ENCODE data around the gene MMP7.
"Not testable (repeated sequence)": the region's sequence is repeated elsewhere in the genome, so short reads cannot be mapped to it uniquely, and the experiment has no call there.

The MMP7 gene

GRCh38 chr11:102522312-102523188 lies 8.0 kb downstream of the MMP7 start:
- no peak overlapping the region for H3K4me3 ChIP-seq (ENCODE audit: low read length)
- TF ChIP-seq ZNF274 (IDR thresholded peaks at IDR 0.05; ENCODE audit: low read depth, low read length): no peak

DNA sequence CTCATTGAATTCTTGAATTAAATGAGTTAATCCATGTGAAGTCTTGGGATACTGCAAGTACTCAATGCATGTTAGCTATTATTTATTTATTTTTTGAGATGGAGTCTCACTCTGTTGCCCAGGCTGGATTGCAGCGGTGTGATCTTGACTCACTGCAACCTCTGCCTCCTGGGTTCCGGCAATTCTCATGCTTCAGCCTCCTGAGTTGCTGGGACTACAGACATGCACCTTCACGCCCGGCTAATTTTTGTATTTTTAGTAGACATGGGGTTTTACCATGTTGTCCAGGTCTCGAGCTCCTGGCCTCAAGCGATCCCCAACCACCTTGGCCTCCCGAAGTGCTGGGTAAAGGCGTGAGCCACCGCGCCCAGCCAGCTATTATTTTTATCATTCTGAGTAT lies 9.4 kb downstream of the MMP7 start:
- no peak for TF ChIP-seq ZNF274 (IDR thresholded peaks at IDR 0.05; ENCODE audit: low read depth, low read length)
- H3K4me3 ChIP-seq (ENCODE audit: low read length): no peak overlapping the region

DNA sequence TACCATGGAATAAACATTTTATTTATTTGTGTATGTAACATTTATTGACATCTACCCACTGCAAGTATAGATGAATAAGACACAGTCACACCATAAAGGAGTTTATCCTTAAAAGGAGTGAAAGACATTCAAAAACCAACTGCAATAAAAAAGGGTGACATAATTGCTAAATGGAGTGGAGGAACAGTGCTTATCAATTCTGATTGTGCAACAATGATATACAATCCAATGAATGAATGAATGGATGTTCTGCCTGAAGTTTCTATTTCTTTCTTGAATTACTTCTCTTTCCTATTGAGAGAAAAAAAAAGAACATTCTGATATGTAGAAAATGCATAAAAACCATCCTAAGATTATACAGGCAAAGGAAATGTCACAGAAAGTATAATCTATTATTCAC lies 10.0 kb downstream of the MMP7 start:
- H3K4me3 ChIP-seq (ENCODE audit: low read length): no peak overlapping the region
- no peak for TF ChIP-seq ZNF274 (IDR thresholded peaks at IDR 0.05; ENCODE audit: low read depth, low read length)

- no peak for TF ChIP-seq ZNF274 (IDR thresholded peaks at IDR 0.05; ENCODE audit: low read depth, low read length)
- H3K4me3 ChIP-seq (ENCODE audit: low read length): no peak overlapping the region
These were observed 12.1 kb downstream of the MMP7 start for GRCh38 chr11:102518296-102519094.

DNA sequence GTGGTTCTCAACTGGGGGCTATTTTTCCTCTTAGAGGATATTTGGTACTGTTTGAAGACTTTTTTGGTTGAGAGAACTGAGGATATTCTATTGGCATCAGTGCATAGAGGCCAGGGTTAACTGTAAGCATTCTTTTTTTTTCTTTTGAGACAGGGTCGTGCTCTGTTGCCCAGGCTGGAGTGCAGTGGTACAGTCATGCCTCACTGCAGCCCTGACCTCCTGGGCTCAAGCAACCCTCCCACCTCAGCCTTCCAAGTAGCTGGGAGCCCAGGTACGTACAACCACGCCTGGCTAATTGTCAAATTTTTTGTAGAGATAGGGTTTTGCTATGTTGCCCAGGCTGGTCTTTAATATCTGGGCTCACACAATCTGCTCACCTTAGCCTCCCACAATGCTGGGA lies 12.9 kb downstream of the MMP7 start:
- H3K4me3 ChIP-seq (ENCODE audit: low read length): no peak overlapping the region
- TF ChIP-seq ZNF274 (IDR thresholded peaks at IDR 0.05; ENCODE audit: low read depth, low read length): no peak

GRCh38 chr11:102516179-102516578 lies 14.4 kb downstream of the MMP7 start:
- no peak overlapping the region for H3K4me3 ChIP-seq (ENCODE audit: low read length)
- TF ChIP-seq ZNF274 (IDR thresholded peaks at IDR 0.05; ENCODE audit: low read depth, low read length): no peak

- no peak overlapping the region for H3K4me3 ChIP-seq (ENCODE audit: low read length)
- no peak for TF ChIP-seq ZNF274 (IDR thresholded peaks at IDR 0.05; ENCODE audit: low read depth, low read length)
These were observed 16.7 kb downstream of the MMP7 start for GRCh38 chr11:102513869-102514268.

DNA sequence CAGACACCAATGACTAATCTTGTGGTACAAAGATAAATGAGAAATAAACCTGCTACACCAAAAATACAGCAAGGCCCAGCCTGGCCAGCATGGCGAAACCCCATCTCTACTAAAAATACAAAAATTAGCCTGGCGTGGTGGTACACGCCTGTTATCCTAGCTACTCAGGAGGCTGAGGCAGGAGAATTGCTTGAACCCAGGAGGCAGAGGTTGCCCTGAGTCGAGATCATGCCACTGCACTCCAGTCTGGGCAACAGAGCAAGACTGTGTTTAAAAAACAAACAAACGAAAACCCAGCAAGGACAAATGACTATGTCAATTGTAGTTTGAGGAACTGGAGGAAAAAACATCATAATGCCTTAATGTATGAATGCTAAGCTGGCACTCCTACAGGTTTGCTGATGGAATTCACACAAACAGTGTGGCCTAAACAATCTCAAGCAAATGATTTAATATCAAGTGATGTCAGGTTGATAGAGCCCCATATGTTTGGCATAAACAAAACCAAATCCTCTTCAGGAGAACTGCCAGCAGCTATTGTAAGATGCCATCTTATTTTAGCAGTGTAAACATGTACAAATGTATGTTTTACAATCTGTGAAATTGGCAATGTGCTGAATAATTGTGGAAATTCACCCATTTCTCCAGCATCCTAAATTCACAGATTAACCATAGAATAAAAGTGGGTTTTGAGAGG lies 20.0 kb downstream of the MMP7 start:
- no peak for TF ChIP-seq ZNF274 (IDR thresholded peaks at IDR 0.05; ENCODE audit: low read depth, low read length)
- no peak overlapping the region for H3K4me3 ChIP-seq (ENCODE audit: low read length)

DNA sequence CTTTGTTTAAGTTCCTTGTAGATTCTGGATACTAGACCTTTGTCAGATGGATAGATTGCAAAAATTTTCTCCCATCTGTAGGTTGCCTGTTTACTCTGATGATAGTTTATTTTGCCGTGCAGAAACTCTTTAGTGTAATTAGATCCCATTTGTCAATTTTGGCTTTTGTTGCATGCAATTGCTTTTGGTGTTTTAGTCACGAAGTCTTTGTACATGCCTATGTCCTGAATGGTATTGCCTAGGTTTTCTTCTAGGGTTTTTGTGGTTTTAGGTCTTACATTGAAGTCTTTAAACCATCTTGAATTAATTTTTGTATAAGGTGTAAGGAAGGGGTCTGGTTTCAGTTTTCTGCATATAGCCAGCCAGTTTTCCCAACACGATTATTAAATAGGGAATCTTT lies 27.7 kb downstream of the MMP7 start:
- H3K4me3 ChIP-seq (ENCODE audit: low read length): not testable (repeated sequence)

GRCh38 chr11:102500829-102501228 lies 29.7 kb downstream of the MMP7 start:
- no peak for TF ChIP-seq ZNF274 (IDR thresholded peaks at IDR 0.05; ENCODE audit: low read depth, low read length)

DNA sequence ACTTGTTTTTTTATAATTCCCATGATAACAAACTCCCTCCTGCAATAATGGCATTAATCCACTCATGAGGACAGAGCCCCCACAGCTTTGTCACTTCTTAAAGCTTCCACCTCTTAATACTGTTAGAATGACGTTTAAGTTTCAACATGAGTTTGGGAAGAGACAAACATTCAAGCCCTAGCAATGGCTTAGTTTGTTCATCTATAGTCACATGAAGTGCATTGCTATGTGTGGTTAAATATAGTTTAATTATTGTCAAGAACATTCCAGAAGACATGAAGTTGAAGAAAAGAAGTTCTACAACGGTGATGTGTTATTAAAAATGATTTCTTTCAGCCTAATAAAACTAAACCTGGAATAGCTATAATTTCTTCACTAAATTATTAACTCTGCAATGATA lies 30.6 kb downstream of the MMP7 start:
- no peak for TF ChIP-seq ZNF274 (IDR thresholded peaks at IDR 0.05; ENCODE audit: low read depth, low read length)

More at GRCh38 chr11:102500829-102501228, 29.7 kb downstream of the MMP7 start:
- no peak overlapping the region for H3K4me3 ChIP-seq (ENCODE audit: low read length)

GRCh38 chr11:102499151-102499550 lies 31.4 kb downstream of the MMP7 start:
- no peak for TF ChIP-seq ZNF274 (IDR thresholded peaks at IDR 0.05; ENCODE audit: low read depth, low read length)
- H3K4me3 ChIP-seq (ENCODE audit: low read length): no peak overlapping the region

More for the DNA sequence above, 30.6 kb downstream of the MMP7 start:
- H3K4me3 ChIP-seq (ENCODE audit: low read length): no peak overlapping the region

GRCh38 chr11:102497061-102497460 lies 33.5 kb downstream of the MMP7 start:
- TF ChIP-seq ZNF274 (IDR thresholded peaks at IDR 0.05; ENCODE audit: low read depth, low read length): no peak
- no peak overlapping the region for H3K4me3 ChIP-seq (ENCODE audit: low read length)
